Measurements from ENCODE around the gene ALKBH4.

GRCh38 chr7:102450242-102450641 lies 14.4 kb downstream of the ALKBH4 start:
- no peak for TF ChIP-seq FOS (IDR thresholded peaks at IDR 0.05; ENCODE audit: borderline replicate concordance, extremely low read depth, insufficient read length)
- TF ChIP-seq RFX5 (IDR thresholded peaks at IDR 0.05; ENCODE audit: low read depth, low read length): no peak
- TF ChIP-seq CTCF (IDR thresholded peaks at IDR 0.05 in 2 of 3, conservative IDR thresholded peaks at IDR 0.05 in 1 of 3; ENCODE audit: control insufficient read depth in 2 of 3, extremely low read depth in 1 of 3, insufficient read depth in 1 of 3, low read depth in 3 of 3, low read length in 3 of 3): peak; percentile 59 to 76 (median 66)
- TF ChIP-seq EP300 (IDR thresholded peaks at IDR 0.05; ENCODE audit: borderline replicate concordance in 1 of 2, control insufficient read depth in 1 of 2, low read depth in 2 of 2, low read length in 2 of 2): no peak
- TF ChIP-seq MAX (IDR thresholded peaks at IDR 0.05; ENCODE audit: low read depth, low read length): no peak
- no peak for TF ChIP-seq NFYB (IDR thresholded peaks at IDR 0.05; ENCODE audit: insufficient read depth, low read depth, low read length)
- TF ChIP-seq BCLAF1 (IDR thresholded peaks at IDR 0.05): no peak
- TF ChIP-seq JUNB (IDR thresholded peaks at IDR 0.05): no peak
- TF ChIP-seq HCFC1 (IDR thresholded peaks at IDR 0.05; ENCODE audit: low read length): no peak
- TF ChIP-seq RCOR1 (conservative IDR thresholded peaks at IDR 0.05; ENCODE audit: low read depth, low read length): no peak
- no peak for TF ChIP-seq PBX3 (IDR thresholded peaks at IDR 0.05; ENCODE audit: insufficient replicate concordance, low read depth, low read length)

All from GM12878 (cell line).